Neutrophil (primary cell): Measurements from ENCODE around the gene HIVEP1.
"Not testable (repeated sequence)": the region's sequence is repeated elsewhere in the genome, so short reads cannot be mapped to it uniquely, and the experiment has no call there.

Experiments used
- H3K27ac ChIP-seq: fragments of 200-600 bp; sonication (generic); 2 replicates; pipeline ENCODE4 v1.5.1; 2016; ENCODE audit warnings: mild to moderate bottlenecking, moderate library complexity
- H3K27me3 ChIP-seq: fragments of 200-600 bp; sonication (generic); 2 replicates; pipeline ENCODE4 v1.6.0; 2016; ENCODE audit warnings: mild to moderate bottlenecking
- H3K36me3 ChIP-seq: fragments of 200-600 bp; sonication (generic); 2 replicates; pipeline ENCODE4 v1.5.1; 2017
- H3K4me1 ChIP-seq, 2 experiments: fragments of 200-600 bp in 1 of 2; sonication (generic) in 1 of 2; 1 replicate in 1 of 2; 2 replicates in 1 of 2; pipeline versions ENCODE4 v1.5.1 to v1.6.1; 2013 to 2016; ENCODE audit warnings: low read depth in 1 of 2, low read length in 1 of 2, mild to moderate bottlenecking in 1 of 2, moderate library complexity in 1 of 2; ENCODE audit not compliant: control insufficient read depth in 1 of 2, insufficient read depth in 1 of 2
- H3K4me3 ChIP-seq, 2 experiments: fragments of 200-600 bp in 1 of 2; sonication (generic) in 1 of 2; 1 replicate in 1 of 2; 2 replicates in 1 of 2; pipeline ENCODE4 v1.5.1; 2013 to 2016; ENCODE audit warnings: low read depth in 1 of 2, low read length in 1 of 2, mild to moderate bottlenecking in 1 of 2, moderate library complexity in 1 of 2
- H3K9me3 ChIP-seq: fragments of 200-600 bp; sonication (generic); 2 replicates; pipeline ENCODE4 v1.5.1; 2016
- CTCF ChIP-seq: fragments of 200-600 bp; sonication (generic); IDR thresholded peaks from 2 replicates; pipeline ENCODE4 v1.5.1; 2016; ENCODE audit warnings: antibody characterized with exemption

Gene HIVEP1

GRCh38 chr6:12171717-12172116, 159.6 kb downstream of the HIVEP1 start:
- no peaks in the 10 kb centered on the region for H3K4me1 ChIP-seq
- no peak for TF ChIP-seq CTCF
- no peaks in the 10 kb centered on the region for H3K36me3 ChIP-seq
- H3K9me3 ChIP-seq = no peaks in the 10 kb centered on the region
- no peak overlapping the region for H3K4me3 ChIP-seq
- H3K27me3 ChIP-seq = no peaks in the 10 kb centered on the region
- H3K27ac ChIP-seq = no peak overlapping the region

GRCh38 chr6:12172572-12172971, 160.5 kb downstream of the HIVEP1 start:
- Histone ChIP-seq H3K4me3 (no peak overlapping the region), H3K27ac (no peak overlapping the region), H3K36me3 (no peaks in the 10 kb centered on the region), H3K4me1 (no peaks in the 10 kb centered on the region), H3K9me3 (no peaks in the 10 kb centered on the region), H3K27me3 (no peaks in the 10 kb centered on the region)
- no peak for TF ChIP-seq CTCF

- TF ChIP-seq CTCF = no peak
- no peak overlapping the region for H3K27ac ChIP-seq
- H3K27me3 ChIP-seq = no peaks in the 10 kb centered on the region
- H3K36me3 ChIP-seq = no peaks in the 10 kb centered on the region
- no peak overlapping the region for H3K4me3 ChIP-seq
- H3K9me3 ChIP-seq = no peaks in the 10 kb centered on the region
- H3K4me1 ChIP-seq = no peaks in the 10 kb centered on the region
Observed at GRCh38 chr6:12173181-12173580, 161.1 kb downstream of the HIVEP1 start.

GRCh38 chr6:12173661-12174060, 161.5 kb downstream of the HIVEP1 start:
- Histone ChIP-seq H3K9me3 (no peaks in the 10 kb centered on the region), H3K36me3 (no peaks in the 10 kb centered on the region), H3K27ac (no peak overlapping the region), H3K4me3 (no peak overlapping the region), H3K4me1 (no peaks in the 10 kb centered on the region), H3K27me3 (no peaks in the 10 kb centered on the region)
- no peak for TF ChIP-seq CTCF

- TF ChIP-seq CTCF = no peak
- Histone ChIP-seq H3K27me3 (no peaks in the 10 kb centered on the region), H3K4me1 (no peaks in the 10 kb centered on the region), H3K4me3 (no peak overlapping the region), H3K36me3 (no peaks in the 10 kb centered on the region), H3K9me3 (no peaks in the 10 kb centered on the region), H3K27ac (no peak overlapping the region)
Observed at GRCh38 chr6:12174878-12175277, 162.8 kb downstream of the HIVEP1 start.

GRCh38 chr6:12175626-12176025, 163.5 kb downstream of the HIVEP1 start:
- Histone ChIP-seq H3K4me3 (no peak overlapping the region), H3K36me3 (no peaks in the 10 kb centered on the region), H3K27ac (no peak overlapping the region), H3K4me1 (no peaks in the 10 kb centered on the region), H3K27me3 (no peaks in the 10 kb centered on the region), H3K9me3 (no peaks in the 10 kb centered on the region)
- TF ChIP-seq CTCF = no peak

GRCh38 chr6:12176782-12177181, 164.7 kb downstream of the HIVEP1 start:
- not testable (repeated sequence) for H3K4me1 ChIP-seq, H3K36me3 ChIP-seq, H3K4me3 ChIP-seq, H3K27me3 ChIP-seq, H3K27ac ChIP-seq, H3K9me3 ChIP-seq
